ENCODE measurements around the gene IFT80.
"Not testable (repeated sequence)": the region's sequence is repeated elsewhere in the genome, so short reads cannot be mapped to it uniquely, and the experiment has no call there.

Gene IFT80

DNA sequence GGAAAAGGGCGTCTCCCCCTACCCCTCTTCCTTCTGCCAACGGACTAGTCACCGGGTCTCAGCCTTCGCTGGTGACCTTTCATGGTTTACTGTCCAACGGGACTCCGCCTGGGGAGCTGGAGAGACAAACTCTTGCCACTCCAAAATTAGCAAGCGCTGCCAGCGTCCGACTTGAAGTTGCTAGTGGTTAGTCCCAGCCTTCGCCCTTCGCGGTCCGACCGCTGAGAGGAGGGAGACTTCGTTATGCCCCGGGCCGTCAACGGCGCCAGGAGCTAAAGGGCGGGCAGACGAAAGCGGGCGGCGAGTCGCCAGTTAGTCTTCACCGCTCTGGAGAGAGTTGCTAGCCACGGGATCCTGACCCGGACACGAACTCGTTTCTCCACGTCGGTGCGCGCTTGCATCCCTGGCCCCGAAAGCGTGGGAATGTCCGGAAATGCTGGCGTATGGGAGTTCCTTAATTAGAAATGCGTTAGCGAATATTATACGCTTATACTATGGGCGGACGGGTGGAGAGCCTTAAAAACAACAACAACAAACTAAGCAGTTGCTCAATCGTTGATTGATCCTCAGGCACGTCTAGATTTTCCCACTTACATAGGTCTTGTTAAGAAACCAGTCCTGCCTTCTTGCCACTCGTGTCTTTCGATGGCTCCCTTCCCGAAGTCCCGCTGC is 1.1 kb upstream of the IFT80 start:
- DNase-seq = peak; percentile 62

DNA sequence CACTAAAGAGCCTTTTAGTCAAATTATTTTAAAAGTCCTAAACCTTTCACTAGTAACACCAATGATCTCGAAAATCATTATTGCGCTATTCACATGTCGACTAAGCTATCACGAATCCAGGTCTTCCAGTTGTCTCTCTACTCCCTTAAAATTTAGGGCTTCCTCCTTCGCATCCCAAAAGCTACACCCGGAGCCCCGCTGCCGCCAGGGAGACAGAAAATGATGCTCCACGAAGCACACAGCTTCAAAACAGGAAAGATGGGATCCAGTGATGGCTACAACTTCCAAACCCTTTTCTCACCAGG is 253 bp downstream of the IFT80 start:
- no peak for DNase-seq

DNA sequence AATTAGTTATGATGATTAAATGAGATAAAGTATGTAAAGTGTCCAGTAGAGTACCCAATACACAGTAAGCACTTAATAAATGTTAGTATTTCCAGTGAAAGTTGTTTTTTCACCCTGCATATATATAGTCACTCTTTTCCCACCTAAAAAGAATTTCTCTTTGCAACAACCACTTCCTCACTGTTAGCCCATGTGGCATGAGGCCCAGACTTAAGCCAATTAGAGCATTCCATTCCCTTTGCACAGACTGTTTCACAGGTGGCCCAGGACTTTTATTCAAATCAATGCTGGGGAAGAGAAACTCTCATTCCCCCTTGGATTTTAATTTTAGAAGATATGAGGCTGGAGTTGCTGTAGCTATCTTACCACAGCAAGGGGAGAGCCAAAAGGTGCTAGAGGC is 3.7 kb downstream of the IFT80 start:
- no peak for DNase-seq

DNA sequence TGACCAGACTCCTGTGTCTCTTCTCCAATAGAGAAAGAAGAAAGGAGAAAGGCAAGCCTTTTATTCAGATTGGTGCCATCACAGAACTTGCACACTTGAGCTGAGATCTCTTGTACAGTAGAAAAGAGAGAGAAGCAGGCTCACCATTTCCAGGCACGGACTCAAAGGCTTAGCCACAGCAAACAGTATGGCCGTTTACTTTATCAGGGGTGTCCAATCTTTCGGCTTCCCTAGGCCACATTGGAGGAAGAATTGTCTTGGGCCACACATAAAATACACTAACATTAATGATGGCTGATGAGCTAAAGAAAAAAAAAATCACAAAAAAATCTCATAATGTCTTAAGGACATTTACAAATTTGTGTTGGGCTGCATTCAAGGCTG is 5.0 kb downstream of the IFT80 start:
- DNase-seq = no peak

DNA sequence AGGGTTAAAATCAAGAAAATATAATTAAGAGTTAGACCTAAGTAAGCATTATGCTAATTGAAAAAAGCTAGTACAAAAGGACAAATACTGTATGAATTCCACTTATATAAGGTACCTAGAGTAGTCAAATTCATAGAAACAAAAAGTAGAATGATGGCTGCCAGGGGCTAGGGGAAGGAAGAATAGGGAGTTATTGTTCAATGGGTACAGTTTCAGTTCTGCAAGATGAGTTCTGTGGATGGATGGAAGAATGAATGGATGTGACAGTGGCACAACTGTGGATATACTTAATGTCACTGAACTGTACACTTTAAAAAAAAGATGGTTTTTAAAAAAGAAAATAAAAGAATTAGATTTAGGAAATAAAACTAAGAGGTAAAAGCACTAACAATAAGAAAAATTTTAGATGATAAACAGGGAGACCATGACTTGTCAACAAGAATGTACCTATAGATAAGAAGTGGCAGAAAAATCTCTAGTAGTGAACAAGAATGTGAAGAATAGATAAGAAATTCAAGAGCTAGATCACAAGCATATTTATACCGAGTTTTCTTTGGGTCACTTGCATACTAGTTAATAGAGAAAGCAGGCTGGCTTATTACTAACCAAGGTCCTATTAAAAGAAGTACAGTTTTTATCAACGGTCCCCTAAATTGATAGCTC is 5.5 kb downstream of the IFT80 start:
- DNase-seq = no peak

DNA sequence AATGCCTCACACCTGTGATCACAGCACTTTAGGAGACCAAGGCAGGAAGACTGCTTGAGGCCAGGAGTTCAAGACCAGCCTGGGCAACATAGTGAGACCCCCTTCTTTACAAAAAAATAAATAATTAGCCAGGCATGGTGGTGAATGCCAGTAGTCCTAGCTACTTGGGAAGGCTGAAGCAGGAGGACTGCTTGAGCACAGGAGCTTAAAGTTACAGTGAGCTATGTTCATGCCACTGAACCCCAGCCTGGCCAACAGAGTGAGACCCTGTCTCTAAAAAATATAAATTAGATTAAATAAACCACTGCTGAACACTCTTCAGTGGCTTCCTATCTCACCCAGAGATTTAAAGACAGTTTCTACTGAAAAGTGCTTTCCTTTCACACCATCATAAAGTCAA is 6.2 kb downstream of the IFT80 start:
- DNase-seq = no peak

DNA sequence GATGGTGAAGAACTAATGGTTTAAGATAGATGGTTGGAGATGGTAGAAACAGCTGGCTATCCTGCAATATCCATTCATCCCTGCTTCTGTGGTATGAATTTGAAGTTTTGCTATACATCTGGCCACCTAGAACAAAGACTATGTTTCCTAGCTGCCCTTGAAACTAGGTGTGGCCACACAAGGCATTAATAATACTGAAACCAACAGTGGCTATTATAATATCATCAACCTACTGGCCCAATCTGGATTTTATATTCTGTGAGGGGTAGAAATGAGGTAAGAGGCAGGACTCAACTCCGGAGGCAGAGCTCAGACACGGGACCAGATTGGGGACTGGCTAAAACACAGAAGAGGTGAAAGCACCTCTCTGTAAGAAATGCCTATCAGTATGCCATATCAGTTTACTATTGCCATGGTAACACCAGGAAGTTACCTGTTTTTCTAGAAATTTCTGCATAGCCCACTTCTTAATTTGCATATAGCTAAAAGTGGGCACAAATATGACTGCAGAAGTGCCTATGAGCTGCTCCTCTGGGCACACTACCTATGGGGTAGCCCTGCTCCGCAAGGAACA is 8.4 kb downstream of the IFT80 start:
- no peak for DNase-seq

DNA sequence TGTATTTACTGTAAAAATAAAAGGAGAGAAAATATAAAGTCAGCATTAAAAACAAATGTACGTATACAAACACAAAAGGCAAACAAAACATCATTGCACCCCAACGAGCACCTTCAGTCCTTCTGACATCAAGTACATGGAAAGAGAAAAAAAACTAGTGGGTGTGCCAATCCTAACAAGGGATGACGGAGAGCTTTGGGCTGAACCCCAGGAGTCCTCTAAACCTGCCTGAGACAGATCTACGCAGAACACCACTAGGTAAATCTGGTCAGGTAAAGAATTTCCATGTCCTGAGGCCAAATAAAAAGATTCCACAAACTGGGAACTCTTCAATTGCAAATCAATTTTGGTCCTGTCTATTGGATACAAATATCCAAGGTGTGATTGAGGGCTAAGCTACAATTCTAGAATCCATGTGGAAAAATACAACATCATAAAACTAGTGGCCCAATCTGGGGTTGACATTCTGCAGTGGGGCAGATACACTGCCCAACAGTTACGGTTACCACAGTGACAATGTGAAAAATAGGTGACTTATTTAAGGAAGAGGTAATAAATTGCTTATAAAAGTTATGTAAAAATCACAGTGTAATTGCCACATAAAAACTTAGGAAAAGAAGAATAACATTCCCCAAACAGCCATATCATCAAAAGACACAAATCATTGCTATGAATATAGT is 14.2 kb downstream of the IFT80 start:
- DNase-seq = no peak

DNA sequence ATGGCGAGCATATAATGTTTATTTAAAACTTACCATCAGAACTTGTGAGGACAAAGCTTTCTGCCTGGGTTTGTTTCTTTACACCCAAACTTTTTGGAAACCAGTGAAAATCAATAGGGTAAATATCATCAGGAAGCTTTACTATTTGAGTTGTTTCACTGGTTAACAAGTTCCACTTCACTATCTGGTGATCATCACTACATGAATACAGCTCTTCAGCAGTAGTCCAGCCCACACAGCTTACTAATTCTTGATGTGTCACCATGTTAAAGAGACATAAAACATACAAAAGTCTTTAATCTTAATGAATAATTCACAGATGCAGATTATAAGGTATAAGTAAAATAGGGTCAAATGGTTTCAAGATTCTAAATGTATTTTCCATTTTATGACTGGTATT is 17.6 kb downstream of the IFT80 start:
- no peak for DNase-seq

DNA sequence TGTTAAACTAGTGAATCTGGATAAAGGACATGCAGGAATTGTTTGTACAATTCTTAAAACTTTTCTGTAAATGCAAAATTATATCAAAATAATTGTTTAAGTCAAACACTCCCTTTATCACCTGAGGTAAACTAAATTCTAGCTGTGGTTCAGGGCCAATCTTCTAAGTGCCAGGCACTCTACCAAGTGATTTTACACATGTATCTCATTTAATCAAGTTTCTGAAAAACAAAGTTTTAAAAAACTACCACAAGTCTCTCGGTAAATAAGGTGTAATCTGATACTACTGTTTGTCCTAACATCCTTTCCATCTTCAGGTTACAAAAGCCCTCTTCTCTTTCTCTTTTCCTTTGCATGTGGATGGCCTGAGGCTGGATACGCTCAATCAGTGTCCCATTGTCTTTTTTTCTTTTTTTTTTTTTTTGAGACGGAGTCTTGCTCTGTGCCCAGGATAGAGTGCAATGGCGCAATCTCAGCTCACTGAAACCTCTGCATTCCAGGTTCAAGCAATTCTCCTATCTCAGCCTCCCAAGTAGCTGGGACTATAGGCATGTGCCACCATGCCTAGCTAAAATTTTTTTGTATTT is 19.3 kb downstream of the IFT80 start:
- no peak for DNase-seq

DNA sequence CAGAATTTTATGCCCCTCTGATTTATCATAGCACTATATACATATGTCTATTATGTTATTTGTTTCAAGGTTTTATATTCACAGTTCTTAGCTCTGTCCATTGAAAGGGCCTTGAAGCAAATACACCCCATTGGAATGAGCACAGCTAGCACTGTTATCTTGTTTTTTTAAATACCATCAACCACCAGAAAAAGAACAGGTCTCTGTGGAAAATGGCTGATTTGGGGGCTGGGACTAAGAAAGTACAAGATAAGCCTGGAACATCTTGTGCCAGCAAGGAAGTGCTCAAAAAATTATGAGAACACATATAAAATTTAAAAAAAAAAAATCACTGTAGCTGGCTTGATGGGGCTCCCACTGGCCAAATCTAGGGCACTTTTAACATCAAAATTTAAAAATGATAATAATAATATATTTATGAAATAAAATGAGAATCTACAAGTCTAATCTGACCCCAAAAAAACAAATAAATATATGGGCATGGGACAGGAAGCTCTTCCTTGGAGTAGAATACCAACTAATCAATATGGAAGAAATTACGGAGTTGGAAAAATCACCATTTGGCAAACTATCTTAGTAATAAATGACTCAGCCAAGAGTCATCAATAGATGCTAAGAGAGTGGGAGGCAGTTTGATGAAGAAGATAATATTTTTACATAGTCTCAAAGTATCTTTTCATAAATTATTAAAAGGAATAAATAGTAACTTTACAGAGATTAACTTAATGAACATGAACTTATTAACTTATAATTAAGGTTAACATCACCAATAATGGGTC is 20.5 kb downstream of the IFT80 start:
- DNase-seq = no peak

DNA sequence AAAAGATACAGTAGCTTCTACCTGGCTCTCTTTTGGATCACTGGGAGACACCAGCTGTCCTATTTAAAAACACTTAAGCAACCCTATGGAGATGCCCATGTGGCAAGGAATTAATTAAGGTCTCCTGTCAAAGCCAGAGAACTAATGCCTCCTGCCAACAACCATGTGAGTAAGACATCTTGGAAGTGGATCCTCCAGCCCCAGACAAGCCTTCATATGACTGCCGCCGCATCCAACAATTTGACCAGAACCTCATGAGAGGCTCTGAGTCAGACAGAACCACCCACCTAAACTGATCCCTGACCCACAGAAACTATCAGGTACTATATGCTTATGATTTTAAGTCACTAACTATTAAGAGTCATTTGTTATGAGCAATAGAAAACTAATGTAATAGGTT is 22.3 kb downstream of the IFT80 start:
- DNase-seq = no peak

DNA sequence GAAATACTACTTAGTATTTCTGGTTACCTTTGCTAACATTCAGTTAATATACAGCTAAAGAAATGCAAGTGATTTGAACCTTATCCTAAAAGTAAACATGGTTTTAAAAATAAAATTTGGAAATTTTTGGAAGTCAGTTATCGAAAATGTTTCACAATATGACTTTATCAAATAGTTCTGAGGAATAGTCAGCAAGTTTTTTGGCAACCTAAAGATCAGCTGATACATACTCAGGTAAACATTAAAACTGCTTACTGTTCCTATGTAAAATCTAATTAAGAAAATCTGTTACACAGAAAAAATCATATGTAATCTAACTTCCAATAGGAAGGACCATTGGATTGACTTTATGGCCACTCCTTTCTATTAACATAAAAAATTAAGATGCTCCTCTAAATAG is 24.1 kb downstream of the IFT80 start:
- DNase-seq = no peak

DNA sequence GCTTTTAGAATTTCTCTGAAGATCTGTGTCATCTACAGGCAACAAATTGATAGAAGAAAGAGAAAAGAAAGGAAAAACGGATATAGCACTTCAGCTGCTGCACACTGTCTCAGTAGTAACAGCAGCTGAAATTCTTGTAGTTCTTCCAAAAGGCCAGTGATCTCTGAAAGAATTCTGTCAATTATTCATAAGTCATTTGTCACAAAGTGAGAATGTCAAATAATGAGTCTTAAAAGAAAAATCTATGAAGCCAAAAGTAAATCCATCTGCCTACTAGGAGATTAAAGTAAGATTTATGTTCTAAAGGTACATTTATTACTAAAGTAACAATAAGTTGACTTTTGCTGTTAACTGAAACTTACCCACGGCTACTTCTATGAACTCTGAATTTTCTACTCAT is 24.6 kb downstream of the IFT80 start:
- no peak for DNase-seq

DNA sequence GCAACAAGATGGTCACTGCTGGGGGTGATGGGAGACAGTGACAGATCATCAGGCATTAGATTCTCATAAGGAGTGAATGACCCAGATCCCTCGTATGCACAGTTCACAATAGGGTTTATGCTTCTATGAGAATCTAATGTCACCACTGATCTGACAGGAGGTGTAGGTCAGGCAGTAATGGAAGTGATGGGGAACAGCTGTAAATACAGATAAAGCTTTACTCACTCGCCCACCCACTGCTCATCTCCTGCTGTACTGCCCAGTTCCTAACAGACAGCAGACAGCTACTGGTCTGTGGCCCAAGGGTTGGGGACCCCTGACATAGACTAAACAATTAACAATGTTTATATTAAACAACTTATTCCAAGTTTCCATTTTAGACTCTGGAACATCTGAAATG is 25.4 kb downstream of the IFT80 start:
- DNase-seq = no peak

DNA sequence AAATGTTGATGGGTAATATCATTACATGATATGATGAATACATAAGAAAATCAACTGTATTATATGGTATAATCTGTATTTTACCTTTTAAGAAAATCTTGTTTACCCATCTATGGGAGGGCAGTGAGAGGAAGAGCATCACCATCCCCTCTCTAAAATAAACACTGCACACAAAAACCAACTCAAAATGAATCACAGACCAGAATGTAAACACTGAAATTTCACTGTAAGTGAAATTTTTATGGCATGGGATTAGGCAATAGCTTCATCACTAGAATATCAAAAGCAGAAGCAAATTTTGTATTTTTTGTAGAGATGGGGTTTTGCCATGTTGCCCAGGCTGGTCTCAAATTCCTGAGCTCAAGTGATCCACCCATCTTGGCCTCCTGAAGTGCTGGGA is 26.2 kb downstream of the IFT80 start:
- DNase-seq = no peak

DNA sequence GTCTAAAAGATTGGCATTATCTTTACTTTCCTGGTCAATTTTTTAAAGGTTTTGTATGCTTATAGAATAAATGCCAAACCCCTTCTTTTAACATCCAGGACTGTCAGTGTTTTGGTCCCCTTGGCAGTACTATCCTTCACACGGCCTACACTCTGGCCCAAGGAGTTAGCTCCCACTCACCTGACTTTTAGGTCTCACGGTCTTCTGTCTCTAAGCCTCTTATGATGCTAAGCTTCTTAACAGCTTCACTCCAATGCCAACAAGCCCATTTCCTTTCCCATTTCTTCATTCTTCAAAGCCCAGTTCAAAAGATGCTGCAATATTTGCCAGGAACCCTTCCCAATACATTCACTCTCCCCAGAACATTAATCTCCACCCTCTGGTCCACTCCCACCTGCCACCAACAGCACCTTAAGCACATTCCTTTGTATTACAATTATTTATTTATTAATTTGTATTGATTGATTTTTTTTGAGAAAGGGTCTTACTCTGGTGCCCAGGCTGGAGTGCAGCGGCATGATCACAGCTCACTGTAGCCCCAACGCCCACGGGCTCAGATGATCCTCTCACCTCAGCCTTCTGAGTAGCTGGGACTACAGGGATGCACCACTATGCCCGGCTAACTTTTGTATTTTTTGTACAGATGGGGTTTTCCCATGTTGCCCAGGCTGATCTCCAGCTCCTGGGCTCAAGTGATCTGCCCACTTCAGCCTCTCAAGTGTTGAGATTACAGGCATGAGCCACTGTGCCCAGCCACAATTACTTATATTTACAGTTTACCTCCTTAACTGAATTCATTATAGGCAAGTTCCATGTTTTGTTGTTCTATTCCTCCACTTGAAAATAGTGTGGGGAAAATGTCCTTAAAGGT is 27.8 kb downstream of the IFT80 start:
- DNase-seq = no peak

DNA sequence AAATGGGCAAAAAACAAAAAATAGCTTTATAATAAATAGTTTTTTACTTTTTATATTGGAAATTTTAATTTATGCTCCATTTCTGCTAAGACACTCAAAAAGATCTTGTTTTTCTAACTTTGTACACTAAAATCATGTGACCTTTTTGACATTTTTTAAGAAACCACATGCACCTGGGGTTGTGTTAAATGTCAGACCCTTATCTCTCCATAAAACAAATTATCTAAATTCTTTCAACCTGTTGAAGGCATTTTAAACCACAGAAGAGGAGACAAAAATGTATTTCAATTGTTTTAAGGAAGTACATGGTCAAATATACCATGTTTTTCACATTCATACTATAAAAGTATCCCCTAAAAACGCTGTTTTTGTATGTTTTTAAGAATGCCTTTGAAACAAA is 29.2 kb downstream of the IFT80 start:
- DNase-seq = no peak

DNA sequence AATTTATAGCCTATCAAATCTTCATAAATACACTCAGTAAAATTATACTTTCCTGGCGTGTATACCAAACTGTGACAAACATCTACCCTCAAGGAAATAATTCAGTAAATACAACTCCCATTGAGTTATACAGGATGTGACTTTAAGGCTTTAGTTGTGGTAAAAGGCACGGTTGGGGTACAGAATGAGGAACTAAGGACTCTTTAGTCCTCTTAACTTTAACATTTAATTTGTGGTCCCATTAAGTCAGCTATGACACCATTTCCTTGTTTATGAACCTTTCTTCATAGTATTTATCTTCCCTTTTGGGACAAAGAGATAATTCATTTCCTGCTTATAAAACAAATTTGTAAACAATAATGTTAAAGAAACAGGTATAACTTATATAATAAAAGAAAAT is 30.2 kb downstream of the IFT80 start:
- no peak for DNase-seq

DNA sequence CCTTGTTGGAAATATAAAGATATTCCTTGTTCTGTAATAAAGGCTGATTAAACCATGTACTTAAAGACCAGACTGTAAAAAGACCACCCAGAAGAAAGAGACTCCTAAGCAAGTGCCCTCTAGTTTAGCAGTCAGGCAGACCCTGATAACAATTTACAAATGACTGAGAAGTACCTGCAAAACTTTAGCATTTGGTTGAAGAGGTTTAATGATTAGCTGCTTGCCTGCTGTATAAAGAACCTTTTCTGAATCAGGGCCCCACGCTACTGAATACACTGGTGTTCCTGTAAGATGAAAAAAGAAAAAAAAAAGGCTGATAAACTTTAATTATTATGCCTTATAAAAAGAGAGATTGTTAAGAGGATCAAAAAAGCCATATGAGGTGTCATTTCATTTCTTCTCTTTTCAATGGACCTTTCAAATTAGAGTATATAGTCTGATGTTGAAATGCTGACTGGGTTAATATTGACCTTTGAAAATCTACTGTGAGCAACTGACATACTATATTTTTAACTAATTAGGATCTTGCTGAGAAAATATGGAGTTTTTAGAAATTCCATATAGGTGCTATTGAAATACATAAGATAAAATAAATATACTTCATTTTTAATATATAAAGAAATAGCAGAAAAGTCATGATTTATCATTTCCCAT is 33.0 kb downstream of the IFT80 start:
- no peak for DNase-seq

DNA sequence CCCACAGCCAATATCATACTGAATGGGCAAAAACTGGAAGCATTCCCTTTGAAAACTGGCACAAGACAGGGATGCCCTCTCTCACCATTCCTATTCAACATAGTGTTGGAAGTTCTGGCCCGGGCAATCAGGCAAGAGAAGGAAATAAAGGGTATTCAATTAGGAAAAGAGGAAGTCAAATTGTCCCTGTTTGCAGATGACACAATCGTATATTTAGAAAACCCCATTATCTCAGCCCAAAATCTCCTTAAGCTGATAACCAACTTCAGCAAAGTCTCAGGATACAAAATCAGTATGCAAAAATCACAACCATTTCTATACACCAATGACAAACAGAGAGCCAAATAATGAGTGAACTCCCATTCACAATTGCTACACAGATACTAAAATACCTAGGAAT is 36.1 kb downstream of the IFT80 start:
- DNase-seq = not testable (repeated sequence)

DNA sequence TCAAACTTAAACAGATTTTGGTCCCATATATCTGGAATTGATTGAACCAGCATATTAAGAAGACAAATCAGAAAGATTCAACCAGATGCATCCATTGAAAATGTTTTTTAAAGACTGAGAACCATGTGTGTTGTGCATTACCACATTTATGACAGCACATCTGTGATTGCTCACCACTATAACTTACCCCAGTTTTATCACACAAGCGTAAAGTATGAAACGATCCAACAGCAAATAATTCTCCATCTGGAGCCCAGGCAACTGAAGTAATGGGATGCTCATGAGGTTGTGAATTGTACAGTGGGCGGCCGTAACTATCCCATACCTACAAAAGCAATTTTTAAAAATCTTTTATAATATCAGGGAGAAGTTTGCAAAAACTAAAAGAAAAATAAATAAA is 43.2 kb downstream of the IFT80 start:
- no peak for DNase-seq

All from activated CD4-positive, CD25-positive, alpha-beta regulatory T cell treated with anti-CD3 and anti-CD28 coated beads, Interleukin-2, amount 50 U/mL, for 72 hours (primary cell).